ENCODE data around the gene NEMF.

GRCh38 chr14:49861699-49862088 is 9.1 kb upstream of the NEMF start:
- TF ChIP-seq EP300 (conservative IDR thresholded peaks at IDR 0.05; ENCODE audit: poor library complexity, severe bottlenecking) (no peak), REST (IDR thresholded peaks at IDR 0.05; ENCODE audit: borderline replicate concordance) (no peak), MXI1 (conservative IDR thresholded peaks at IDR 0.05; ENCODE audit: poor library complexity, severe bottlenecking) (peak; percentile 18), TAF1 (IDR thresholded peaks at IDR 0.05; ENCODE audit: low read depth) (no peak), RAD21 (conservative IDR thresholded peaks at IDR 0.05) (no peak)
- TF ChIP-seq, protein P1, sequence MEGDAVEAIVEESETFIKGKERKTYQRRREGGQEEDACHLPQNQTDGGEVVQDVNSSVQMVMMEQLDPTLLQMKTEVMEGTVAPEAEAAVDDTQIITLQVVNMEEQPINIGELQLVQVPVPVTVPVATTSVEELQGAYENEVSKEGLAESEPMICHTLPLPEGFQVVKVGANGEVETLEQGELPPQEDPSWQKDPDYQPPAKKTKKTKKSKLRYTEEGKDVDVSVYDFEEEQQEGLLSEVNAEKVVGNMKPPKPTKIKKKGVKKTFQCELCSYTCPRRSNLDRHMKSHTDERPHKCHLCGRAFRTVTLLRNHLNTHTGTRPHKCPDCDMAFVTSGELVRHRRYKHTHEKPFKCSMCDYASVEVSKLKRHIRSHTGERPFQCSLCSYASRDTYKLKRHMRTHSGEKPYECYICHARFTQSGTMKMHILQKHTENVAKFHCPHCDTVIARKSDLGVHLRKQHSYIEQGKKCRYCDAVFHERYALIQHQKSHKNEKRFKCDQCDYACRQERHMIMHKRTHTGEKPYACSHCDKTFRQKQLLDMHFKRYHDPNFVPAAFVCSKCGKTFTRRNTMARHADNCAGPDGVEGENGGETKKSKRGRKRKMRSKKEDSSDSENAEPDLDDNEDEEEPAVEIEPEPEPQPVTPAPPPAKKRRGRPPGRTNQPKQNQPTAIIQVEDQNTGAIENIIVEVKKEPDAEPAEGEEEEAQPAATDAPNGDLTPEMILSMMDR (IDR thresholded peaks at IDR 0.05; ENCODE audit: poor library complexity, severe bottlenecking) = no peak
